NCI-H446 treated with DMSO at 0.1 percent for 48 hours (cell line): ENCODE measurements around the gene TPM2.
"Not testable (repeated sequence)": the region's sequence is repeated elsewhere in the genome, so short reads cannot be mapped to it uniquely, and the experiment has no call there.

Experiments used
- DNase-seq: peaks from one replicate; lab custom pipeline; 2025; lab: John Stamatoyannopoulos, UW

TPM2 gene

GRCh38 chr9:35656348-35656747 is 33.4 kb downstream of the TPM2 start:
- DNase-seq = no peak

GRCh38 chr9:35653611-35654010 is 36.1 kb downstream of the TPM2 start:
- no peak for DNase-seq

- DNase-seq = no peak
Observed at GRCh38 chr9:35652829-35653209, 36.9 kb downstream of the TPM2 start.

GRCh38 chr9:35651956-35652828 is 37.5 kb downstream of the TPM2 start:
- no peak for DNase-seq

- DNase-seq = no peak
Observed at GRCh38 chr9:35650341-35651158, 39.2 kb downstream of the TPM2 start, which contains the start of gene SIT1. Gene SIT1 (minus strand): TSS chr9:35650931. CDS start chr9:35650853, 78 bp downstream.

- no peak for DNase-seq
Observed at GRCh38 chr9:35649431-35650340, 40.0 kb downstream of the TPM2 start.

- peak; percentile 75 for DNase-seq
Observed at GRCh38 chr9:35646533-35647265, 43.0 kb downstream of the TPM2 start.

- DNase-seq = no peak
Observed at GRCh38 chr9:35646153-35646532, 43.6 kb downstream of the TPM2 start.

- not testable (repeated sequence) for DNase-seq
Observed at GRCh38 chr9:35645736-35646135, 44.0 kb downstream of the TPM2 start.

- no peak for DNase-seq
Observed at GRCh38 chr9:35643046-35643445, 46.7 kb downstream of the TPM2 start.

GRCh38 chr9:35641478-35641877 is 48.2 kb downstream of the TPM2 start:
- DNase-seq = not testable (repeated sequence)

- not testable (repeated sequence) for DNase-seq
Observed at GRCh38 chr9:35640431-35640830, 49.3 kb downstream of the TPM2 start.

GRCh38 chr9:35639631-35640030 is 50.1 kb downstream of the TPM2 start:
- DNase-seq = no peak

- not testable (repeated sequence) for DNase-seq
Observed at GRCh38 chr9:35639225-35639624, 50.5 kb downstream of the TPM2 start.

- DNase-seq = not testable (repeated sequence)
Observed at GRCh38 chr9:35638751-35639150, 51.0 kb downstream of the TPM2 start.

GRCh38 chr9:35637427-35637955 is 52.2 kb downstream of the TPM2 start:
- DNase-seq = not testable (repeated sequence)

- not testable (repeated sequence) for DNase-seq
Observed at GRCh38 chr9:35636877-35637246, 52.9 kb downstream of the TPM2 start.

GRCh38 chr9:35636135-35636876 is 53.4 kb downstream of the TPM2 start:
- no peak for DNase-seq

- no peak for DNase-seq
Observed at GRCh38 chr9:35635730-35636129, 54.0 kb downstream of the TPM2 start.
